GM18873 (cell line): ENCODE data around the gene PSMA1.
A peak's percentile ranks its signal among the peaks of the same experiment; 100 is the strongest.
"Not testable (repeated sequence)": the region's sequence is repeated elsewhere in the genome, so short reads cannot be mapped to it uniquely, and the experiment has no call there.

Experiments
- ATAC-seq: cut with Tn5 transposase; IDR thresholded peaks from one replicate; pipeline ENCODE4 v1.9.1; 2021; ENCODE audit warnings: mild to moderate bottlenecking, moderate library complexity, moderate number of reproducible peaks; ENCODE audit not compliant: unreplicated experiment, low FRiP score

The PSMA1 gene

GRCh38 chr11:14519917-14520746, at the start of gene PSMA1:
Gene PSMA1 (minus strand): TSS chr11:14520386. CDS start chr11:14520299, 87 bp downstream.
- ATAC-seq = peak; percentile 91

- ATAC-seq = not testable (repeated sequence)
Measured at GRCh38 chr11:14569516-14569915, 49.3 kb upstream of the PSMA1 start.

- ATAC-seq = no peak
Measured at GRCh38 chr11:14567064-14567651, 47.0 kb upstream of the PSMA1 start.

GRCh38 chr11:14566331-14567063, 46.3 kb upstream of the PSMA1 start:
- ATAC-seq = no peak

GRCh38 chr11:14565845-14566244, 45.7 kb upstream of the PSMA1 start:
- ATAC-seq = no peak

GRCh38 chr11:14555818-14556217, 35.6 kb upstream of the PSMA1 start:
- no peak for ATAC-seq

GRCh38 chr11:14554959-14555358, 34.8 kb upstream of the PSMA1 start:
- ATAC-seq = no peak

- ATAC-seq = no peak
Measured at GRCh38 chr11:14552089-14552488, 31.9 kb upstream of the PSMA1 start.

- no peak for ATAC-seq
Measured at GRCh38 chr11:14551380-14551779, 31.2 kb upstream of the PSMA1 start.

- no peak for ATAC-seq
Measured at GRCh38 chr11:14549891-14550290, 29.7 kb upstream of the PSMA1 start.

GRCh38 chr11:14547440-14547839, 27.3 kb upstream of the PSMA1 start:
- no peak for ATAC-seq

- ATAC-seq = no peak
Measured at GRCh38 chr11:14546672-14547071, 26.5 kb upstream of the PSMA1 start.

GRCh38 chr11:14544611-14545010, 24.4 kb upstream of the PSMA1 start:
- peak; percentile 81 for ATAC-seq

GRCh38 chr11:14543260-14543659, 23.1 kb upstream of the PSMA1 start:
- ATAC-seq = no peak

GRCh38 chr11:14542324-14542723, 22.1 kb upstream of the PSMA1 start:
- ATAC-seq = no peak

- ATAC-seq = no peak
Measured at GRCh38 chr11:14541192-14541947, 21.2 kb upstream of the PSMA1 start.

- ATAC-seq = no peak
Measured at GRCh38 chr11:14539982-14540421, 19.8 kb upstream of the PSMA1 start.

- no peak for ATAC-seq
Measured at GRCh38 chr11:14538926-14539554, 18.9 kb upstream of the PSMA1 start.

- no peak for ATAC-seq
Measured at GRCh38 chr11:14538271-14538925, 18.2 kb upstream of the PSMA1 start.
